GM21447 (cell line): ENCODE results near the gene YOD1.

Experiments used
- ATAC-seq: cut with Tn5 transposase; IDR thresholded peaks from one replicate; pipeline ENCODE4 v1.9.1; 2021; ENCODE audit not compliant: unreplicated experiment

Gene YOD1

DNA sequence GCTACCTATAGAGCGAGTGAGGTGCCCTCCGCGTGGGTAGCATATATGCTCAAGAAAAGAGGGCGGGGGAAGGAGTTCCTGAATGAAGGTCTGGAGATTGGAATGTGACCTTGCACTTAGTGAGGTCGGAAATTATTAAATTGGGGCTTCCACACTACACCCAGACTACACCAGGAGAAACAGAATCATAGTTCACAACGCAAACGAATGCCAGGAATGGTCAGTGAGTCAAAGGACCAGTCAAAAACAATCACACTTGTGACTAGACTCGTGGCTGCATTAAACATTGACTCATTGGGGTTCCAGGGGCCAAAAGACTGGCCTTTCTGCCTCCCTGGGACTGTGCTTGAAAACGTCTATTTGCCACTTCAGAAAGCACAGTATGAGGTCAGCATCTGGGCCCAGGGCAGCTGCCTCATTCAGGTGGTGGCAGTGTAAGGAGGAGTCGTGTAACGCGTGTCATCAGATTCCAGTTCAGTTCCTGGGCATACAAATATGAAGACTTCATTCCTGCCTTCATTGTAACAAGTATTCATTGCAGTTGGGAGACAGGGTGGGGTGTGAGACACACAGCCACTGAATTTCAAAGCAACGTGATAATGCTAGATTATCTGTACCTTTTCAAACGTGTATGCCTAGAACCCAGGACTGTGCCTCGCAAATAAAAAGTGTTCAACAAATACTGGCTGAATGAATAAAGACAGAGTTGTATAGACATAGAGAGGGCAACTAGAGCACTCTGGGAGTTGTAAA lies at the start of gene YOD1:
Gene YOD1 (minus strand): TSS at position 18 of the 753 bp plus-strand sequence. CDS start 178 bp downstream, outside the sequence.
- ATAC-seq, result no peak

DNA sequence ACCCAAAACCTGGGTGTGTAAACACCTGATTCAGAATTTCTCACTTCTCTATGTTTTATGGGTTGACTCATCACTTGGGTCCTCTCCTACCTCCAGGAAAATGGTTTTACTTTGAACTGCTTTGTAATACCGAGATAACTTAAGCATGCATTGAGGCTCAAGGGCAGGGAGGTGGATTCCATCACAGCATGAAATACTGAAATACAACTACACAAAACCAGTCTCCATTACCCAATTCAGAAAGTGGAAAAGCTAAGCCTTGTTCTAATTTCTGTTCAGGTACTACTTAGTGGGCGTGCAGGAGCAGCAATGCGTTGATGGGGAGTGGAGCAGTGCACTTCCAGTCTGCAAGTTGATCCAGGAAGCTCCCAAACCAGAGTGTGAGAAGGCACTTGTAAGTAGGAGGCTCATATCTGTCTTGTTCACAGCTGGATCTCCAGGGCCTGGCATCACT lies 46.9 kb upstream of the YOD1 start:
- ATAC-seq, result peak; percentile 90

GRCh38 chr1:207093944-207094343 lies 42.9 kb upstream of the YOD1 start:
- ATAC-seq, result no peak

DNA sequence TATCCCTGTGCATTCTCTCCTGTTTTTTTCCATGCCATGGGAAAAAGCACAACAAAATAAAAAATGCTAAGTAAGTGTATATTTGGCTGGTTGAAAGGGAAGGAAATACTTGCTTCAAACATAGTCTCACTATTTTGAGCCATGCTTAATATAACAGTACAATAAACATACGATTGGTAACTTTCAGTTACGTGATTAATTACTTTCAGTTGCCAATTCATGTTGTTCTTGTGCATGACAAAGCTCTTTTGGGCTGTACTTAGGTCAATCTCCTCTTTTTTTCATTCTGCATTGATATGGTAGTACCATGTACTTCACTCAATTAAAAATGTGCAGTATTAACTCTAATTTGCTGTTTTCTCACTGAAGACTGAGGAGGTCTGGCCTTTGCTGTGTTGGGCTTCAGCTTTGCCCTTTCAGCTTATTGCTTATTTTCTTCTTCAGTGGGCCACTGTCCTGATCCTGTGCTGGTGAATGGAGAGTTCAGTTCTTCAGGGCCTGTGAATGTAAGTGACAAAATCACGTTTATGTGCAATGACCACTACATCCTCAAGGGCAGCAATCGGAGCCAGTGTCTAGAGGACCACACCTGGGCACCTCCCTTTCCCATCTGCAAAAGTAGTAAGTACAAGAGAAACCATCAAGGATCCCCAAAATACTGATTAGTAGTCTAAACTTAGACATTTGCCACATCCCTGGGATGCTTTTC lies 40.3 kb upstream of the YOD1 start:
- no peak for ATAC-seq

- ATAC-seq, result no peak
These were observed 38.8 kb upstream of the YOD1 start for GRCh38 chr1:207089627-207090355.

GRCh38 chr1:207088701-207089626 lies 38.0 kb upstream of the YOD1 start, which contains the start of gene C4BPB:
C4BPB (plus strand) TSS chr1:207088860; CDS start chr1:207089532, 672 bp downstream.
- no peak for ATAC-seq

GRCh38 chr1:207088161-207088560 lies 37.2 kb upstream of the YOD1 start:
- ATAC-seq, result no peak

GRCh38 chr1:207085887-207086286 lies 34.9 kb upstream of the YOD1 start:
- ATAC-seq, result no peak

DNA sequence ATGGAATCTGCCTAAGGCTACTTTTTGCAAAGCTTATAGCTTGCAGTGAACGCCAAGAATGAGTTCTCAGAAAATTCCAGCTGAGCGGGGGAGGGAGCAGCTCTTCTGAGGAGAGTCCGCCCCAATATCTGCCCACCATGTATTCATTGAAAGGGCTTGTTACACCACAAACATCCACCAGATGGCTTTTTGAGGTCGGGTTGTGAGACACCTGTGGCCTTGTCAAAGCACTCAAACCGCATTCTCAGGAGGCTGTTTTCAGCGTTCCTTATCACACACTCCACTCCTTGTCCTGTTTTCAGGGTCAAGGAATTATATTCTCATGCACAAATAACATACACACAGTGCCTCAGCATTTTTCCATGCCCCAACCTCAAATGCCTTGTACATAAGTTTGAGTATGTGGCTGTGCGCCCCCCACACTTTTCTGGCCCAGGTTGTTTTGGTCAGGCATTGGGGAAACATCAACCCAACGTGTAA lies 33.7 kb upstream of the YOD1 start:
- ATAC-seq, result no peak

GRCh38 chr1:207084232-207084631 lies 33.2 kb upstream of the YOD1 start:
- no peak for ATAC-seq

DNA sequence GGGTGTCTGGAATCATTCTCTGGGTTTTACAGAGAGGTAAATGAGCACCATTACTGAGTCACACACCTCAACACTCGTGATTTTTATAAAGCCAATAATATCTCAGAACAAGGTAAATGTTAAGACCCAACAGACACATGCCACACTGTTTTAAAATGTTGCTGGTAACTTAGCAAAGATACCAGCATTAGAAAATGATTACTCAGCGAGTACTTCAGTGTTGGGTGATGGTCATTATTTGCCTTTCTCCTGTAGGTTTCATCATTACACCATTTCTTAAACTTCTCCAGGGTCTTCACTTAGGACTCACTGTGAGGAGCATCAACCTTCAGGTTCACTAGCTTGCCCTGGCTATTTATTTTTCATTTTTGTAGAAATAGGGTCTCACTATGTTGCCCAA lies 30.8 kb upstream of the YOD1 start:
- ATAC-seq, result no peak

DNA sequence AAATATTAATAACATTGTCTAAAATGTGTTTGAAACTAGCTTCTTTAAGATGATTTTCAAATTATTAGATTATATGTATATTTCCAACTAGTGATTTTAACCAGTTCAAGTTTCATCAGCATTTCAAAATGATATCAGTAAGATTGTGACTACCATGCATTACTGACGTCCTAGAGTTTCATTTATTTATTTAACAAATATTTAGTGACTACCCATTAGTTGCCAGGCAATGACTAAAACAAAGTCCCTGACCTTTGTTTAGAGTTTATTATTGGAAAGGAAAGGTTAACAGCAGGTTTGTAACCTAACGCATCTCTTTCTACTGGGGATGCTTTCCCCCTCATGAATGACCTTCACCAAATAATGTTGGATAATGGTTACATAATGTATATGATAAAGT lies 30.1 kb upstream of the YOD1 start:
- ATAC-seq, result no peak

GRCh38 chr1:207079706-207080241 lies 28.8 kb upstream of the YOD1 start:
- no peak for ATAC-seq

DNA sequence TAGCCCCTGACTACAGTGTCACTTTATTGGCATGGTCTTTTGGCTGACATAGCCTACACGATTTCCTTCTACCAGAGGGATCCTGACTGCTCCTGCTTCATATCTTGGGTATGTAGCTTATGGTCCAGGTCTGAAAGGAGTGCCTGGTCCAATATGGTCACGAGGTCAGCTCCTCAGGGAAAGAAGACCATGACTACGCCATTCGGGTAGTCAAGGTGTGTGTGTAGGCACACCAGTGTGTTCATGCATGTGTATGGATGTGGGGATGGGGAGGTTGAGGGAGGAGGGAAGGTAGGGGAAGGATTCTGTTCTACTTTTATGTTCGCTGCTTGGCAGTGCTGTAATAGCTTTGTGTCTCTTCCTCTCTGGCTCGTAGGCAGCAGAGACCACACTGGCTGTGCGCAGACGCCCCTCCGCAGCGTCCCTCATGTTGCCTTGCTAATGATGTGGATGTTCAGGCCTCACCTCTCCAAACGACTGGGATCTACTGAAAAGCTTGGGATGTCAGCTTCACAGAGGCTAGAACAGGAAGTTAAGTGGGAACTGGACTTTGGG lies 27.6 kb upstream of the YOD1 start:
- ATAC-seq, result no peak

- peak; percentile 65 for ATAC-seq
These were observed 26.7 kb upstream of the YOD1 start for GRCh38 chr1:207077470-207078377.

DNA sequence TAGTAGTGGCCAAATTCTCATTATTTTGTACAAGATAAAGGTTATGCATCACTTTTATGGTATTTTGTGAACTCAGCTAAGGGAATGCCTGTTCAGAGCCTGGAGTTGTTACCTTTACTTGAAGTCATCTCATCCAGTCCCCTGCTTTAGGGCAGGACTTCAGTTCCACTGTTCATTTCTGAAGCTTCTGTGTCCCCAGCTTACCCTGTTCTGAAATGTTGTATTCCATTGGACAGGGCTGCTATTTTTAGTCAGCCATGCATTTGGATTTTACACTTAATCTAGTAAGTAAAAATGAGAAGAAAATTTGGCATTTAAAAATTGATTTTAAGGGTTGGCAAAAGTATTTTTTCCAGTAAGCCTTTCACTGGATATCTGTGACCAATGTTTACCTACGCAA lies 26.0 kb upstream of the YOD1 start:
- no peak for ATAC-seq

DNA sequence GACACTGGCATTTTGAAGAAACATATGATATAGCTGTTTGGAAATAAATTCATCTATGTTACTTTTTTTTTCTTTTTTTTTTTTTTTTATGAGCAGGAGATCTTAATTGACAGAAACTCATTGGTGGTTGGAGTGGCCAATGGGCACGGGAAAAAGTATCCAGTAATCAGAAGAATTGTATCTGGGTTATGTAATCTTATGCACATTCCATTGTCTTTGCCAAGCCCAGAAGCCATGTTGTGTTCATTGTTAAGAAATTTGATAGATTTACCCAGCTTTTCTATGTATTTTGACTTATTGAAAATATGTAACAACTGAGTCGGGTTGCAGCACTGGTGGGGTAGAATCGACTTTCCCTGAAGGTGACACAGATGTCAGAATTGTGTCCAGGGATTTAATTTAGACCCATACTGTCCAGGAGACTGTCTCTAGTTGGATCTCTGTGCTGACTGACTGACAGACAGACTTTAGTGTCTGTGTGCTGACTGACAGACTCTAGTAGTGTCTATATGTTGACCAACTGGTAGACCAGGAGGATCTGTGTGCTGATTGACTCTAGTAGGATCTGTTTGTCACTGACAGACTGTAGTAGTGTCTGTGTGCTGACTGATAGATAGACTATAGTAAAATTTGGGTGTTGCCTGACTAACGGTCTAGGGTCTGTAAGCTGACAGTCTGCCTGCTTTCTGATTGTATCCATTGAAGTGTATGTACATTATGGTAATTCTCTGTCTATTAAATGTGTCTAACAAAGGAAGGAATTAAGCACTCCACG lies 25.4 kb upstream of the YOD1 start:
- no peak for ATAC-seq
